ENCODE results near the gene DZIP1L.
A peak's percentile ranks its signal among the peaks of the same experiment; 100 is the strongest.

DZIP1L gene

GRCh38 chr3:138031536-138031935 lies 83.9 kb downstream of the DZIP1L start:
- DNase-seq, result no peak

GRCh38 chr3:138030734-138031280 lies 84.6 kb downstream of the DZIP1L start:
- DNase-seq, result no peak

GRCh38 chr3:138027821-138028220 lies 87.6 kb downstream of the DZIP1L start:
- no peak for DNase-seq

GRCh38 chr3:138025553-138025952 lies 89.9 kb downstream of the DZIP1L start:
- no peak for DNase-seq

- DNase-seq, result no peak
These were observed 91.7 kb downstream of the DZIP1L start for GRCh38 chr3:138023754-138024153.

- peak; percentile 2 for DNase-seq
These were observed 95.9 kb downstream of the DZIP1L start for GRCh38 chr3:138019281-138020069.

- DNase-seq, result no peak
These were observed 99.3 kb downstream of the DZIP1L start for GRCh38 chr3:138016065-138016464.

GRCh38 chr3:138012526-138012925 lies 102.9 kb downstream of the DZIP1L start:
- no peak for DNase-seq
